HG03196 (cell line): ENCODE results near the gene SH3PXD2A.

ENCODE experiments used
- ATAC-seq: cut with Tn5 transposase; IDR thresholded peaks from one replicate; pipeline ENCODE4 v1.9.1; 2021; ENCODE audit not compliant: unreplicated experiment

Gene SH3PXD2A

GRCh38 chr10:103711351-103711994 is 143.9 kb downstream of the SH3PXD2A start:
- no peak for ATAC-seq

GRCh38 chr10:103710490-103710889 is 144.9 kb downstream of the SH3PXD2A start:
- ATAC-seq: no peak

GRCh38 chr10:103709341-103709920 is 145.9 kb downstream of the SH3PXD2A start:
- ATAC-seq: no peak

GRCh38 chr10:103708627-103709288 is 146.6 kb downstream of the SH3PXD2A start:
- ATAC-seq: no peak

- no peak for ATAC-seq
Measured at GRCh38 chr10:103707956-103708626, 147.3 kb downstream of the SH3PXD2A start.

- no peak for ATAC-seq
Measured at GRCh38 chr10:103706762-103707161, 148.6 kb downstream of the SH3PXD2A start.

GRCh38 chr10:103706047-103706446 is 149.3 kb downstream of the SH3PXD2A start:
- no peak for ATAC-seq

GRCh38 chr10:103703941-103704919 is 151.1 kb downstream of the SH3PXD2A start:
- no peak for ATAC-seq

GRCh38 chr10:103701380-103702222 is 153.8 kb downstream of the SH3PXD2A start:
- no peak for ATAC-seq

GRCh38 chr10:103700436-103700715 is 155.0 kb downstream of the SH3PXD2A start:
- ATAC-seq: no peak

- no peak for ATAC-seq
Measured at GRCh38 chr10:103699611-103700435, 155.6 kb downstream of the SH3PXD2A start.

- no peak for ATAC-seq
Measured at GRCh38 chr10:103698266-103698665, 157.1 kb downstream of the SH3PXD2A start.

GRCh38 chr10:103697787-103698186 is 157.6 kb downstream of the SH3PXD2A start:
- no peak for ATAC-seq

- ATAC-seq: no peak
Measured at GRCh38 chr10:103696411-103697145, 158.8 kb downstream of the SH3PXD2A start.

GRCh38 chr10:103696094-103696410 is 159.3 kb downstream of the SH3PXD2A start:
- no peak for ATAC-seq

GRCh38 chr10:103695584-103696005 is 159.8 kb downstream of the SH3PXD2A start:
- no peak for ATAC-seq

- no peak for ATAC-seq
Measured at GRCh38 chr10:103693812-103694205, 161.6 kb downstream of the SH3PXD2A start.

GRCh38 chr10:103692952-103693811 is 162.2 kb downstream of the SH3PXD2A start:
- peak; percentile 31 for ATAC-seq
